Keratinocyte (primary cell): ENCODE results near the gene CD244.

Source experiments
- CTCF ChIP-seq, 3 experiments: IDR thresholded peaks in 1 of 3; conservative IDR thresholded peaks in 1 of 3; optimal IDR thresholded peaks in 1 of 3; 2 replicates in 2 of 3; 3 replicates in 1 of 3; pipeline versions ENCODE3 to v1.5.1; 2011; ENCODE audit warnings: low read length in 3 of 3, mild to moderate bottlenecking in 3 of 3, moderate library complexity in 2 of 3, control low read depth in 1 of 3, inconsistent platforms in 1 of 3; ENCODE audit not compliant: insufficient read depth in 2 of 3; ENCODE audit errors: extremely low read depth in 1 of 3
- EZH2 ChIP-seq: IDR thresholded peaks from one replicate; pipeline ENCODE4 v1.6.1; 2012; ENCODE audit warnings: inconsistent platforms, mild to moderate bottlenecking, low read length, moderate library complexity

GRCh38 chr1:160800142-160800541 lies 62.5 kb downstream of the CD244 start:
- TF ChIP-seq CTCF (optimal IDR thresholded peaks at IDR 0.05 in 1 of 3, IDR thresholded peaks at IDR 0.05 in 1 of 3, conservative IDR thresholded peaks at IDR 0.05 in 1 of 3; ENCODE audit: extremely low read depth in 1 of 3, insufficient read depth in 2 of 3, low read length in 3 of 3) (no peak), EZH2 (no peak)
